Liver (tissue), 9 donors: ENCODE measurements around the gene NUDCD2. TPM values are rescaled to one million over a fixed set of nuclear protein-coding genes. Genes with fewer than 3 reads are reported as not detected.
A peak's percentile ranks its signal among the peaks of the same experiment; 100 is the strongest.

ENCODE experiments used
- DNase-seq: peaks from one replicate; pipeline ENCODE4 v3.0.0-alpha.2; 2017; ENCODE audit warnings: low spot score
- H3K27ac ChIP-seq, 2 donors: one replicate each; pipeline ENCODE4 v1.7.0; 2013; ENCODE audit warnings: inconsistent platforms in 2 of 2, low read length in 2 of 2, control low read depth in 1 of 2, low read depth in 1 of 2, mild to moderate bottlenecking in 1 of 2
- H3K27me3 ChIP-seq, 4 donors: one replicate each; pipeline versions ENCODE4 v1.6.1 to v1.7.0; 2013; ENCODE audit warnings: low read length in 3 of 4, inconsistent platforms in 1 of 4, mild to moderate bottlenecking in 1 of 4, moderate library complexity in 1 of 4; ENCODE audit not compliant: control insufficient read depth in 4 of 4, insufficient read depth in 4 of 4
- H3K36me3 ChIP-seq, 4 donors: one replicate each; pipeline versions ENCODE4 v1.6.1 to v1.7.0; 2013; ENCODE audit warnings: low read length in 3 of 4, mild to moderate bottlenecking in 3 of 4, low read depth in 1 of 4, moderate library complexity in 1 of 4; ENCODE audit not compliant: control insufficient read depth in 4 of 4, insufficient read depth in 3 of 4
- H3K4me1 ChIP-seq, 4 donors: one replicate each; pipeline versions ENCODE4 v1.6.1 to v1.7.0; 2013; ENCODE audit warnings: low read length in 3 of 4, mild to moderate bottlenecking in 3 of 4, moderate library complexity in 1 of 4; ENCODE audit not compliant: control insufficient read depth in 4 of 4, insufficient read depth in 4 of 4
- H3K4me3 ChIP-seq, 3 donors: one replicate each; pipeline versions ENCODE4 v1.6.1 to v1.7.0; 2013; ENCODE audit warnings: low read length in 3 of 3, control low read depth in 1 of 3, low read depth in 1 of 3, mild to moderate bottlenecking in 1 of 3
- H3K9ac ChIP-seq, 2 donors: one replicate each; pipeline ENCODE4 v1.7.0; 2013; ENCODE audit warnings: low read length in 2 of 2, mild to moderate bottlenecking in 2 of 2, moderate library complexity in 2 of 2, control low read depth in 1 of 2, low read depth in 1 of 2
- H3K9me3 ChIP-seq, 4 donors: one replicate each; pipeline versions ENCODE4 v1.6.1 to v1.7.0; 2013; ENCODE audit warnings: low read length in 3 of 4; ENCODE audit not compliant: control insufficient read depth in 4 of 4
- EGR1 ChIP-seq, 2 donors: IDR thresholded peaks; 2 replicates each; pipeline ENCODE4 v1.6.1; 2016 to 2018; ENCODE audit warnings: antibody characterized with exemption in 2 of 2, low read depth in 2 of 2
- FOXA1 ChIP-seq: IDR thresholded peaks from 2 replicates; pipeline ENCODE4 v1.6.1; 2016; ENCODE audit warnings: antibody characterized with exemption
- FOXA2 ChIP-seq: IDR thresholded peaks from 2 replicates; pipeline ENCODE4 v1.6.1; 2016; ENCODE audit warnings: antibody characterized with exemption
- GABPA ChIP-seq, 2 donors: IDR thresholded peaks in 1 of 2; conservative IDR thresholded peaks in 1 of 2; 2 replicates each; pipeline ENCODE4 v1.6.1; 2016; ENCODE audit warnings: antibody characterized with exemption in 2 of 2, mild to moderate bottlenecking in 1 of 2, moderate library complexity in 1 of 2
- HNF4A ChIP-seq, 2 donors: conservative IDR thresholded peaks; 2 replicates each; pipeline ENCODE4 v1.6.1; 2016; ENCODE audit warnings: antibody characterized with exemption in 2 of 2, mild to moderate bottlenecking in 2 of 2
- HNF4G ChIP-seq: IDR thresholded peaks from 2 replicates; pipeline ENCODE4 v1.6.1; 2016; ENCODE audit warnings: antibody characterized with exemption
- JUND ChIP-seq, 2 donors: IDR thresholded peaks; 2 replicates each; pipeline ENCODE4 v1.6.1; 2016; ENCODE audit warnings: antibody characterized with exemption in 2 of 2
- NR2F2 ChIP-seq: IDR thresholded peaks from 2 replicates; pipeline ENCODE4 v1.6.1; 2016; ENCODE audit warnings: antibody characterized with exemption
- RAD21 ChIP-seq, 2 donors: IDR thresholded peaks; 2 replicates each; pipeline ENCODE4 v1.6.1; 2016; ENCODE audit warnings: antibody characterized with exemption in 2 of 2, mild to moderate bottlenecking in 2 of 2
- RXRA ChIP-seq, 2 donors: IDR thresholded peaks; 2 replicates each; pipeline ENCODE4 v1.6.1; 2017 to 2018; ENCODE audit warnings: antibody characterized with exemption in 2 of 2, mild to moderate bottlenecking in 1 of 2
- SP1 ChIP-seq: IDR thresholded peaks from 2 replicates; pipeline ENCODE4 v1.6.1; 2018; ENCODE audit warnings: antibody characterized with exemption, mild to moderate bottlenecking
- TAF1 ChIP-seq: conservative IDR thresholded peaks from 2 replicates; pipeline ENCODE4 v1.6.1; 2016; ENCODE audit warnings: antibody characterized with exemption, mild to moderate bottlenecking
- YY1 ChIP-seq: IDR thresholded peaks from 2 replicates; pipeline ENCODE4 v1.6.1; 2016; ENCODE audit warnings: antibody characterized with exemption, mild to moderate bottlenecking
- WGBS: extraction: QIAGEN DNeasy Blood & Tissue Kit; methylation state at CpG from one replicate; pipeline ENCODE4 v1.1.7; 2013; 5-methylcytosine and 5-hydroxymethylcytosine counted together
- polyA plus RNA-seq, 2 donors: library from polyadenylated mRNA; stranded (reverse) in 1 of 2; unstranded in 1 of 2; fragments of 200-250 nt in 1 of 2; fragments of >200 nt in 1 of 2; fragmentation: Nextera tagmentation in 1 of 2; extraction: Ambion mirVana in 1 of 2; gene quantifications; one replicate each; pipeline versions ENCODE4 v1.2.1 to v1.2.3, GENCODE V29; 2013 to 2015
- total RNA-seq, 2 donors: library from RNA; depleted of rRNA; stranded (reverse); fragments of >200 nt; gene quantifications; one replicate each; pipeline ENCODE4 v1.2.3, GENCODE V29; 2014
- TF ChIP-seq, protein P1 (sequence below): IDR thresholded peaks from 2 replicates; pipeline ENCODE4 v1.6.1; 2016; ENCODE audit warnings: antibody characterized with exemption
- TF ChIP-seq, protein P2 (sequence below): IDR thresholded peaks from 2 replicates; pipeline ENCODE4 v1.6.1; 2016; ENCODE audit warnings: antibody characterized with exemption, mild to moderate bottlenecking
- TF ChIP-seq, protein P3 (sequence below): IDR thresholded peaks from 2 replicates; pipeline ENCODE4 v1.6.1; 2016; ENCODE audit warnings: antibody characterized with exemption
- TF ChIP-seq, protein P4 (sequence below): fragments of 150-350 bp; IDR thresholded peaks from 2 replicates; pipeline ENCODE4 v1.5.1; 2017; ENCODE audit warnings: improper control_type of control experiment, low read depth, low read length; ENCODE audit not compliant: missing input control
- TF ChIP-seq, protein P5 (sequence below): IDR thresholded peaks from 2 replicates; pipeline ENCODE4 v1.6.1; 2016; ENCODE audit warnings: antibody characterized with exemption
- donor health status: healthy.
- donor health status: healthy.
- donor health status: healthy.
- donor health status: healthy.
- donor health status: healthy.

The NUDCD2 gene
- total and polyA plus RNA-seq, 4 donors = 1.8 to 32.0 (median 4.3) TPM

DNA sequence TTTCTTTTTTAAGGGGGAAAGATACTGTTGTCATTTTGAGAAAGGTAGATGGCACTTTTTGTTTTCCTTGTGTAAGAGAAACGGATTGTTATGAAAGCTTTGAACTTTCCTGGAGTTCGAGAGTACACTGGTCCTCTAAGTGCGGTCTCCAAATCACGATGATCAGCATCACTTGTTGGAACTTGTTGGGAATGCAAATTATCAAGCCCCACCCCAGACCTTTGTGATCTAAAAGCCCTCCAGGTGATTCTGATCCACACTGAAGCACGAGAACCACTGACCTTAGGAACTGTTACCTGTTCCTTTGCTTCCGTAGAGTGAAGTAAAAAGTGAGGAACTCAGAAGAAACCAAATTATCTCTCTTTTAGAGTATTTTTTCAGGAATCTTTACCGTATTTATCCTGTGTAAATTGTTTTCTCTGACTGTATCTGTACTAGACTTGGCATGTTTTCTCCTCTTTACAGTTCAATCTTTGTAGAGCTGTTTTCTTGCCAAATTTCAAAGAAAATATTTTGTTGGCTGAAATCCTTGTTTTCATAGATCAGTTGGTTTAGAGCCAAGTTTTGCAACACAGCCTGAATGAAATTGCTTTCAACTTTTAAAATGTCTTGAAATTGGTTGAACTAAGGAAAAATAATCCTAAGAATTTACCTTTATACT is 49.5 kb upstream of the NUDCD2 start:
- Histone ChIP-seq H3K27me3 (no peaks in the 10 kb centered on the region), H3K4me1 (peaks cover 7 to 45% (median 37%) of the 10 kb centered on the region in 4 donors), H3K9ac (peak overlapping the region in 1 of 2 donors; percentile 24), H3K9me3 (no peaks in the 10 kb centered on the region), H3K36me3 (peaks cover 0 to 13% (median 9%) of the 10 kb centered on the region in 4 donors), H3K4me3 (peak overlapping the region in 2 of 3 donors; percentile 1 to 41), H3K27ac (peak overlapping the region; percentile 63 to 75)
- WGBS = 6% methylated on average over 7 of the region's 7 CpGs
- DNase-seq = no peak
- peak in 1 of 2 donors; percentile 28 for TF ChIP-seq GABPA (IDR thresholded peaks at IDR 0.05 in 1 of 2, conservative IDR thresholded peaks at IDR 0.05 in 1 of 2)
- TF ChIP-seq NR2F2 = no peak
- TF ChIP-seq, protein P1, sequence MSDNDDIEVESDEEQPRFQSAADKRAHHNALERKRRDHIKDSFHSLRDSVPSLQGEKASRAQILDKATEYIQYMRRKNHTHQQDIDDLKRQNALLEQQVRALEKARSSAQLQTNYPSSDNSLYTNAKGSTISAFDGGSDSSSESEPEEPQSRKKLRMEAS = peak; percentile 34
- TF ChIP-seq, protein P2, sequence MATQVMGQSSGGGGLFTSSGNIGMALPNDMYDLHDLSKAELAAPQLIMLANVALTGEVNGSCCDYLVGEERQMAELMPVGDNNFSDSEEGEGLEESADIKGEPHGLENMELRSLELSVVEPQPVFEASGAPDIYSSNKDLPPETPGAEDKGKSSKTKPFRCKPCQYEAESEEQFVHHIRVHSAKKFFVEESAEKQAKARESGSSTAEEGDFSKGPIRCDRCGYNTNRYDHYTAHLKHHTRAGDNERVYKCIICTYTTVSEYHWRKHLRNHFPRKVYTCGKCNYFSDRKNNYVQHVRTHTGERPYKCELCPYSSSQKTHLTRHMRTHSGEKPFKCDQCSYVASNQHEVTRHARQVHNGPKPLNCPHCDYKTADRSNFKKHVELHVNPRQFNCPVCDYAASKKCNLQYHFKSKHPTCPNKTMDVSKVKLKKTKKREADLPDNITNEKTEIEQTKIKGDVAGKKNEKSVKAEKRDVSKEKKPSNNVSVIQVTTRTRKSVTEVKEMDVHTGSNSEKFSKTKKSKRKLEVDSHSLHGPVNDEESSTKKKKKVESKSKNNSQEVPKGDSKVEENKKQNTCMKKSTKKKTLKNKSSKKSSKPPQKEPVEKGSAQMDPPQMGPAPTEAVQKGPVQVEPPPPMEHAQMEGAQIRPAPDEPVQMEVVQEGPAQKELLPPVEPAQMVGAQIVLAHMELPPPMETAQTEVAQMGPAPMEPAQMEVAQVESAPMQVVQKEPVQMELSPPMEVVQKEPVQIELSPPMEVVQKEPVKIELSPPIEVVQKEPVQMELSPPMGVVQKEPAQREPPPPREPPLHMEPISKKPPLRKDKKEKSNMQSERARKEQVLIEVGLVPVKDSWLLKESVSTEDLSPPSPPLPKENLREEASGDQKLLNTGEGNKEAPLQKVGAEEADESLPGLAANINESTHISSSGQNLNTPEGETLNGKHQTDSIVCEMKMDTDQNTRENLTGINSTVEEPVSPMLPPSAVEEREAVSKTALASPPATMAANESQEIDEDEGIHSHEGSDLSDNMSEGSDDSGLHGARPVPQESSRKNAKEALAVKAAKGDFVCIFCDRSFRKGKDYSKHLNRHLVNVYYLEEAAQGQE = peak; percentile 12
- TF ChIP-seq RAD21 (IDR thresholded peaks at IDR 0.05) = peak in 1 of 2 donors; percentile 14
- TF ChIP-seq YY1 = no peak
- TF ChIP-seq, protein P3, sequence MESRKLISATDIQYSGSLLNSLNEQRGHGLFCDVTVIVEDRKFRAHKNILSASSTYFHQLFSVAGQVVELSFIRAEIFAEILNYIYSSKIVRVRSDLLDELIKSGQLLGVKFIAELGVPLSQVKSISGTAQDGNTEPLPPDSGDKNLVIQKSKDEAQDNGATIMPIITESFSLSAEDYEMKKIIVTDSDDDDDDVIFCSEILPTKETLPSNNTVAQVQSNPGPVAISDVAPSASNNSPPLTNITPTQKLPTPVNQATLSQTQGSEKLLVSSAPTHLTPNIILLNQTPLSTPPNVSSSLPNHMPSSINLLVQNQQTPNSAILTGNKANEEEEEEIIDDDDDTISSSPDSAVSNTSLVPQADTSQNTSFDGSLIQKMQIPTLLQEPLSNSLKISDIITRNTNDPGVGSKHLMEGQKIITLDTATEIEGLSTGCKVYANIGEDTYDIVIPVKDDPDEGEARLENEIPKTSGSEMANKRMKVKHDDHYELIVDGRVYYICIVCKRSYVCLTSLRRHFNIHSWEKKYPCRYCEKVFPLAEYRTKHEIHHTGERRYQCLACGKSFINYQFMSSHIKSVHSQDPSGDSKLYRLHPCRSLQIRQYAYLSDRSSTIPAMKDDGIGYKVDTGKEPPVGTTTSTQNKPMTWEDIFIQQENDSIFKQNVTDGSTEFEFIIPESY = peak; percentile 40
- TF ChIP-seq, protein P4, sequence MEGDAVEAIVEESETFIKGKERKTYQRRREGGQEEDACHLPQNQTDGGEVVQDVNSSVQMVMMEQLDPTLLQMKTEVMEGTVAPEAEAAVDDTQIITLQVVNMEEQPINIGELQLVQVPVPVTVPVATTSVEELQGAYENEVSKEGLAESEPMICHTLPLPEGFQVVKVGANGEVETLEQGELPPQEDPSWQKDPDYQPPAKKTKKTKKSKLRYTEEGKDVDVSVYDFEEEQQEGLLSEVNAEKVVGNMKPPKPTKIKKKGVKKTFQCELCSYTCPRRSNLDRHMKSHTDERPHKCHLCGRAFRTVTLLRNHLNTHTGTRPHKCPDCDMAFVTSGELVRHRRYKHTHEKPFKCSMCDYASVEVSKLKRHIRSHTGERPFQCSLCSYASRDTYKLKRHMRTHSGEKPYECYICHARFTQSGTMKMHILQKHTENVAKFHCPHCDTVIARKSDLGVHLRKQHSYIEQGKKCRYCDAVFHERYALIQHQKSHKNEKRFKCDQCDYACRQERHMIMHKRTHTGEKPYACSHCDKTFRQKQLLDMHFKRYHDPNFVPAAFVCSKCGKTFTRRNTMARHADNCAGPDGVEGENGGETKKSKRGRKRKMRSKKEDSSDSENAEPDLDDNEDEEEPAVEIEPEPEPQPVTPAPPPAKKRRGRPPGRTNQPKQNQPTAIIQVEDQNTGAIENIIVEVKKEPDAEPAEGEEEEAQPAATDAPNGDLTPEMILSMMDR = no peak
- no peak for TF ChIP-seq SP1
- peak; percentile 57 to 79 for TF ChIP-seq RXRA (IDR thresholded peaks at IDR 0.05)
- peak; percentile 20 for TF ChIP-seq FOXA2
- TF ChIP-seq, protein P5, sequence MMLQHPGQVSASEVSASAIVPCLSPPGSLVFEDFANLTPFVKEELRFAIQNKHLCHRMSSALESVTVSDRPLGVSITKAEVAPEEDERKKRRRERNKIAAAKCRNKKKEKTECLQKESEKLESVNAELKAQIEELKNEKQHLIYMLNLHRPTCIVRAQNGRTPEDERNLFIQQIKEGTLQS = no peak
- no peak for TF ChIP-seq HNF4G
- peak; percentile 25 to 80 for TF ChIP-seq HNF4A (conservative IDR thresholded peaks at IDR 0.05)
- TF ChIP-seq JUND (IDR thresholded peaks at IDR 0.05) = peak in 1 of 2 donors; percentile 27
- TF ChIP-seq EGR1 (IDR thresholded peaks at IDR 0.05; ENCODE audit: low read depth in 2 of 2) = no peak
- TF ChIP-seq FOXA1 = no peak
- no peak for TF ChIP-seq TAF1
